SJCRH30 (cell line): ENCODE data around the gene SPATA16. TPM values are rescaled to one million over a fixed set of nuclear protein-coding genes. Genes with fewer than 3 reads are reported as not detected.
"Not testable (repeated sequence)": the region's sequence is repeated elsewhere in the genome, so short reads cannot be mapped to it uniquely, and the experiment has no call there.

Source experiments
- DNase-seq, 2 experiments: peaks; one replicate each; pipeline ENCODE4 v3.0.0-alpha.2; 2015 to 2020
- H3K27ac ChIP-seq: fragments of 250-450 bp; sonication (Bioruptor Pico); 2 replicates; pipeline ENCODE4 v1.5.1; 2020; ENCODE audit warnings: mild to moderate bottlenecking, moderate library complexity
- H3K27me3 ChIP-seq: fragments of 250-450 bp; sonication (Bioruptor Pico); 2 replicates; pipeline ENCODE4 v1.5.1; 2020; ENCODE audit warnings: mild to moderate bottlenecking, moderate library complexity
- H3K36me3 ChIP-seq: fragments of 250-450 bp; sonication (Bioruptor Pico); 2 replicates; pipeline ENCODE4 v1.5.1; 2020; ENCODE audit warnings: mild to moderate bottlenecking, moderate library complexity
- H3K4me1 ChIP-seq: fragments of 250-450 bp; sonication (Bioruptor Pico); 2 replicates; pipeline ENCODE4 v1.5.1; 2020; ENCODE audit warnings: mild to moderate bottlenecking, moderate library complexity
- H3K4me3 ChIP-seq: fragments of 250-450 bp; sonication (Bioruptor Pico); 2 replicates; pipeline ENCODE4 v1.5.1; 2020; ENCODE audit warnings: mild to moderate bottlenecking, moderate library complexity
- H3K9me3 ChIP-seq: fragments of 250-450 bp; sonication (Bioruptor Pico); replicated peaks from 2 replicates; pipeline ENCODE4 v1.5.1; 2020; ENCODE audit warnings: mild to moderate bottlenecking, moderate library complexity
- total RNA-seq: library from RNA; depleted of rRNA; stranded (reverse); fragments of >200 nt; shearing (Covaris generic); gene quantifications from 2 replicates; pipeline ENCODE4 v1.2.3, GENCODE V29; 2014

SPATA16 gene
- total RNA-seq, 1 experiment from 2014 or later = not detected

GRCh38 chr3:172918165-172918564 lies 222.9 kb downstream of the SPATA16 start:
- peak overlapping the region; percentile 78 for H3K27ac ChIP-seq
- peak in 1 of 2 experiments; percentile 53 for DNase-seq
- H3K36me3 ChIP-seq = no peaks in the 10 kb centered on the region
- H3K4me3 ChIP-seq = no peak overlapping the region
- H3K9me3 ChIP-seq = no peaks in the 10 kb centered on the region
- H3K27me3 ChIP-seq = no peaks in the 10 kb centered on the region
- peaks cover 10% of the 10 kb centered on the region for H3K4me1 ChIP-seq

- no peak overlapping the region for H3K4me3 ChIP-seq
- no peaks in the 10 kb centered on the region for H3K27me3 ChIP-seq
- H3K4me1 ChIP-seq = peaks cover 10% of the 10 kb centered on the region
- no peaks in the 10 kb centered on the region for H3K9me3 ChIP-seq
- no peaks in the 10 kb centered on the region for H3K36me3 ChIP-seq
- DNase-seq = peak in 1 of 2 experiments; percentile 49
- no peak overlapping the region for H3K27ac ChIP-seq
Observed at GRCh38 chr3:172915911-172916514, 225.0 kb downstream of the SPATA16 start.

GRCh38 chr3:172914854-172915253 lies 226.2 kb downstream of the SPATA16 start:
- no peak for DNase-seq
- no peaks in the 10 kb centered on the region for H3K27me3 ChIP-seq
- H3K4me1 ChIP-seq = peaks cover 10% of the 10 kb centered on the region
- no peak overlapping the region for H3K4me3 ChIP-seq
- H3K27ac ChIP-seq = no peak overlapping the region
- H3K9me3 ChIP-seq = no peaks in the 10 kb centered on the region
- H3K36me3 ChIP-seq = no peaks in the 10 kb centered on the region

GRCh38 chr3:172913911-172914655 lies 227.0 kb downstream of the SPATA16 start:
- Histone ChIP-seq H3K27me3 (no peaks in the 10 kb centered on the region), H3K36me3 (no peaks in the 10 kb centered on the region)

GRCh38 chr3:172911142-172911541 lies 229.9 kb downstream of the SPATA16 start:
- Histone ChIP-seq H3K4me3 (no peak overlapping the region), H3K4me1 (0 out of 2 replicates have a peak, but pooled peaks cover 3% of the 10 kb centered on the region), H3K9me3 (no peaks in the 10 kb centered on the region), H3K27me3 (no peaks in the 10 kb centered on the region), H3K27ac (no peak overlapping the region), H3K36me3 (no peaks in the 10 kb centered on the region)
- no peak for DNase-seq

More at GRCh38 chr3:172913911-172914655, 227.0 kb downstream of the SPATA16 start:
- Histone ChIP-seq H3K9me3 (no peaks in the 10 kb centered on the region), H3K4me3 (no peak overlapping the region), H3K27ac (no peak overlapping the region), H3K4me1 (peaks cover 10% of the 10 kb centered on the region)
- no peak for DNase-seq

- DNase-seq = no peak
- Histone ChIP-seq H3K4me3 (no peak overlapping the region), H3K27ac (no peak overlapping the region), H3K9me3 (no peaks in the 10 kb centered on the region), H3K4me1 (no peaks in the 10 kb centered on the region), H3K27me3 (no peaks in the 10 kb centered on the region), H3K36me3 (no peaks in the 10 kb centered on the region)
Observed at GRCh38 chr3:172908771-172909270, 232.2 kb downstream of the SPATA16 start.

- DNase-seq = no peak
- Histone ChIP-seq H3K4me1 (no peaks in the 10 kb centered on the region), H3K27ac (no peak overlapping the region), H3K36me3 (no peaks in the 10 kb centered on the region), H3K4me3 (no peak overlapping the region), H3K27me3 (no peaks in the 10 kb centered on the region), H3K9me3 (no peaks in the 10 kb centered on the region)
Observed at GRCh38 chr3:172905451-172905850, 235.6 kb downstream of the SPATA16 start.

- no peak overlapping the region for H3K4me3 ChIP-seq
- no peaks in the 10 kb centered on the region for H3K36me3 ChIP-seq
- H3K9me3 ChIP-seq = no peaks in the 10 kb centered on the region
- H3K4me1 ChIP-seq = no peaks in the 10 kb centered on the region
- no peak for DNase-seq
- no peaks in the 10 kb centered on the region for H3K27me3 ChIP-seq
- no peak overlapping the region for H3K27ac ChIP-seq
Observed at GRCh38 chr3:172904711-172905373, 236.2 kb downstream of the SPATA16 start.

- Histone ChIP-seq H3K4me3 (no peak overlapping the region), H3K36me3 (no peaks in the 10 kb centered on the region), H3K9me3 (no peaks in the 10 kb centered on the region), H3K27me3 (no peaks in the 10 kb centered on the region), H3K4me1 (no peaks in the 10 kb centered on the region), H3K27ac (no peak overlapping the region)
- DNase-seq = no peak
Observed at GRCh38 chr3:172903642-172904320, 237.3 kb downstream of the SPATA16 start.

GRCh38 chr3:172892158-172892557 lies 248.9 kb downstream of the SPATA16 start:
- DNase-seq = no peak
- H3K27ac ChIP-seq = no peak overlapping the region

GRCh38 chr3:172885704-172886103 lies 255.3 kb downstream of the SPATA16 start:
- Histone ChIP-seq H3K4me3 (no peak overlapping the region), H3K27ac (no peak overlapping the region), H3K36me3 (no peaks in the 10 kb centered on the region), H3K4me1 (no peaks in the 10 kb centered on the region), H3K27me3 (no peaks in the 10 kb centered on the region), H3K9me3 (no peaks in the 10 kb centered on the region)
- DNase-seq = no peak

More at GRCh38 chr3:172892158-172892557, 248.9 kb downstream of the SPATA16 start:
- Histone ChIP-seq H3K27me3 (no peaks in the 10 kb centered on the region), H3K4me3 (no peak overlapping the region), H3K36me3 (no peaks in the 10 kb centered on the region), H3K4me1 (no peaks in the 10 kb centered on the region), H3K9me3 (no peaks in the 10 kb centered on the region)

- Histone ChIP-seq H3K4me1 (no peaks in the 10 kb centered on the region), H3K27ac (no peak overlapping the region), H3K4me3 (no peak overlapping the region), H3K9me3 (no peaks in the 10 kb centered on the region), H3K27me3 (no peaks in the 10 kb centered on the region), H3K36me3 (no peaks in the 10 kb centered on the region)
- DNase-seq = no peak
Observed at GRCh38 chr3:172882563-172882962, 258.5 kb downstream of the SPATA16 start.

GRCh38 chr3:172879381-172879780 lies 261.7 kb downstream of the SPATA16 start:
- H3K27ac ChIP-seq, DNase-seq, H3K4me1 ChIP-seq, H3K36me3 ChIP-seq, H3K9me3 ChIP-seq, H3K27me3 ChIP-seq, H3K4me3 ChIP-seq: not testable (repeated sequence)

- no peaks in the 10 kb centered on the region for H3K9me3 ChIP-seq
- peaks cover 6% of the 10 kb centered on the region; the same call in 1 of the 2 replicates for H3K4me1 ChIP-seq
- H3K27ac ChIP-seq = peak overlapping the region; percentile 51; the same call in 1 of the 2 replicates
- H3K36me3 ChIP-seq = no peaks in the 10 kb centered on the region
- peak in 1 of 2 experiments; percentile 1 for DNase-seq
- H3K4me3 ChIP-seq = no peak overlapping the region
- H3K27me3 ChIP-seq = no peaks in the 10 kb centered on the region
Observed at GRCh38 chr3:172877011-172877410, 264.0 kb downstream of the SPATA16 start.
